Testis (tissue), 2 donors: Measurements from ENCODE around the gene AFF1.

Experiments
- CTCF ChIP-seq, 3 experiments: fragments of 450-650 bp in 2 of 3; fragments of 200-600 bp in 1 of 3; sonication (generic) in 1 of 3; IDR thresholded peaks; one replicate each; pipeline ENCODE4 v1.5.1; 2016 to 2019; ENCODE audit warnings: antibody characterized with exemption in 3 of 3, mild to moderate bottlenecking in 2 of 3, moderate library complexity in 1 of 3
- POLR2A ChIP-seq: fragments of 450-650 bp; IDR thresholded peaks from one replicate; pipeline ENCODE4 v1.6.1; 2017; ENCODE audit warnings: antibody characterized with exemption, mild to moderate bottlenecking, moderate library complexity

GRCh38 chr4:87006426-87006675 lies 71.5 kb downstream of the AFF1 start:
- TF ChIP-seq CTCF (IDR thresholded peaks at IDR 0.05) (peak in 1 of 3 experiments; percentile 26), POLR2A (no peak)
